SK-N-SH treated with all-trans-retinoic acid at 6 μM for 48 hours (cell line): Measurements from ENCODE around the gene HIVEP3.

Experiments used
- ATAC-seq: fragments of 200-7000 bp; cut with Tn5 transposase; 3 replicates; pipeline ENCODE4 v1.9.1; 2020; ENCODE audit warnings: mild to moderate bottlenecking, moderate library complexity
- BACH2 ChIP-seq: fragments of 250-450 bp; sonication (Bioruptor Pico); IDR thresholded peaks from 2 replicates; pipeline ENCODE4 v1.9.0; 2021; ENCODE audit warnings: mild to moderate bottlenecking, borderline replicate concordance
- CREB5 ChIP-seq: fragments of 250-450 bp; sonication (Bioruptor Pico); IDR thresholded peaks from 2 replicates; pipeline ENCODE4 v1.5.1; 2020; ENCODE audit warnings: low read depth, mild to moderate bottlenecking, moderate library complexity
- CSDC2 ChIP-seq: fragments of 250-450 bp; sonication (Bioruptor Pico); IDR thresholded peaks from 2 replicates; pipeline ENCODE4 v1.5.0; 2020; ENCODE audit warnings: mild to moderate bottlenecking, moderate library complexity
- CSRNP3 ChIP-seq: fragments of 250-450 bp; sonication (Bioruptor Pico); IDR thresholded peaks from 2 replicates; pipeline ENCODE4 v1.5.1; 2021; ENCODE audit warnings: mild to moderate bottlenecking, moderate library complexity
- ESRRG ChIP-seq: fragments of 250-450 bp; sonication (Bioruptor Pico); IDR thresholded peaks from 2 replicates; pipeline ENCODE4 v1.6.1; 2021; ENCODE audit warnings: mild to moderate bottlenecking
- GLIS3 ChIP-seq: fragments of 250-450 bp; sonication (Bioruptor Pico); IDR thresholded peaks from 2 replicates; pipeline ENCODE4 v1.5.0; 2020; ENCODE audit warnings: mild to moderate bottlenecking, moderate library complexity
- ISL1 ChIP-seq: fragments of 250-450 bp; sonication (Bioruptor Pico); IDR thresholded peaks from 2 replicates; pipeline ENCODE4 v2.1.2; 2022; ENCODE audit warnings: mild to moderate bottlenecking, moderate library complexity
- OSR1 ChIP-seq: fragments of 250-450 bp; sonication (Bioruptor Pico); IDR thresholded peaks from 2 replicates; pipeline ENCODE4 v1.8.0; 2022; ENCODE audit warnings: moderate library complexity, mild to moderate bottlenecking, inconsistent platforms
- PATZ1 ChIP-seq: fragments of 250-450 bp; sonication (Bioruptor Pico); IDR thresholded peaks from 2 replicates; pipeline ENCODE4 v1.8.0; 2020; ENCODE audit warnings: mild to moderate bottlenecking, moderate library complexity, borderline replicate concordance
- POU6F1 ChIP-seq: fragments of 250-450 bp; sonication (Bioruptor Pico); IDR thresholded peaks from 2 replicates; pipeline ENCODE4 v1.8.0; 2021; ENCODE audit warnings: low read depth, mild to moderate bottlenecking, moderate library complexity, borderline replicate concordance
- PPARA ChIP-seq: fragments of 250-450 bp; sonication (Bioruptor Pico); IDR thresholded peaks from 2 replicates; pipeline ENCODE4 v1.5.0; 2020; ENCODE audit warnings: mild to moderate bottlenecking, borderline replicate concordance
- RARB ChIP-seq: fragments of 250-450 bp; sonication (Bioruptor Pico); IDR thresholded peaks from 2 replicates; pipeline ENCODE4 v1.8.0; 2021; ENCODE audit warnings: mild to moderate bottlenecking, moderate library complexity
- SNAI2 ChIP-seq: fragments of 250-450 bp; sonication (Bioruptor Pico); IDR thresholded peaks from 2 replicates; pipeline ENCODE4 v1.5.0; 2020; ENCODE audit warnings: mild to moderate bottlenecking, moderate library complexity
- TCF4 ChIP-seq: fragments of 250-450 bp; sonication (Bioruptor Pico); IDR thresholded peaks from 2 replicates; pipeline ENCODE4 v1.8.0; 2021; ENCODE audit warnings: mild to moderate bottlenecking, moderate library complexity, borderline replicate concordance
- TOX ChIP-seq: fragments of 250-450 bp; sonication (Bioruptor Pico); IDR thresholded peaks from 2 replicates; pipeline ENCODE4 v1.8.0; 2021; ENCODE audit warnings: mild to moderate bottlenecking, moderate library complexity, borderline replicate concordance
- TSHZ2 ChIP-seq: fragments of 250-450 bp; sonication (Bioruptor Pico); IDR thresholded peaks from 2 replicates; pipeline ENCODE4 v1.5.0; 2020; ENCODE audit warnings: mild to moderate bottlenecking, moderate library complexity
- ZC3H10 ChIP-seq: fragments of 250-450 bp; sonication (Bioruptor Pico); IDR thresholded peaks from 2 replicates; pipeline ENCODE4 v1.5.1; 2021; ENCODE audit warnings: mild to moderate bottlenecking, moderate library complexity
- ZFP3 ChIP-seq: fragments of 250-450 bp; sonication (Bioruptor Pico); IDR thresholded peaks from 2 replicates; pipeline ENCODE4 v1.5.0; 2020; ENCODE audit warnings: mild to moderate bottlenecking, moderate library complexity
- ZFP30 ChIP-seq: fragments of 450-650 bp; formaldehyde crosslinking; IDR thresholded peaks from 2 replicates; pipeline ENCODE4 v1.5.0; 2022; ENCODE audit warnings: mild to moderate bottlenecking, moderate library complexity
- ZNF565 ChIP-seq: fragments of 450-650 bp; formaldehyde crosslinking; conservative IDR thresholded peaks from 2 replicates; pipeline ENCODE4 v1.5.0; 2020; ENCODE audit warnings: low read depth, mild to moderate bottlenecking, moderate library complexity
- ZNF8 ChIP-seq: fragments of 450-650 bp; formaldehyde crosslinking; IDR thresholded peaks from 2 replicates; pipeline ENCODE4 v1.5.0; 2020; ENCODE audit warnings: mild to moderate bottlenecking, moderate library complexity

The HIVEP3 gene

GRCh38 chr1:41516168-41517061 lies 402.3 kb downstream of the HIVEP3 start:
- TF ChIP-seq ZNF8 (CRISPR knock-in tag) (no peak), BACH2 (CRISPR knock-in tag) (no peak), ZC3H10 (CRISPR knock-in tag) (no peak), CSDC2 (CRISPR knock-in tag) (no peak), PPARA (no peak)
- ATAC-seq = peak; percentile 98

DNA sequence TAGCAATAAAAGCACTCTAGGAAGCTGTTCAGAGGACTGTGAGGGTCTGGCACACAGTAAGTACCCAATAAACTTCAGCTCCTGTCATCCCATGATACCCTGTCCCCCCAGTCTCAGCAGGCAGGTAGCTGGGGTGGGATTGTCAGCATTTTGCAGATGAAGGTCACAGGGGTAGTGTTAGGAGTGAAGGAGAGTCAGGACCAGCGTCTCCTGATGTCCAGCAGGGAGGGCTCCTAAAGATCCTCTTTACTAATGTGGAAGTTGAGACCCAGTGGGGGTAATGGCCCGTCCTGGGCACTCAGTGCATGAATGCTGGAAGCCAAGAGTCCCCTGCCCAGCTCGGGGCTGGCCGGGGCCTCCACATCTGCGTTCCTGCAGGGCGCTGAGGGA lies 402.9 kb downstream of the HIVEP3 start:
- TF ChIP-seq CSDC2 (CRISPR knock-in tag) (no peak), RARB (no peak), ZFP30 (CRISPR knock-in tag) (no peak), OSR1 (no peak), TCF4 (CRISPR knock-in tag) (no peak), ZC3H10 (CRISPR knock-in tag) (no peak), CSRNP3 (CRISPR knock-in tag) (no peak), GLIS3 (CRISPR knock-in tag) (no peak), ISL1 (CRISPR knock-in tag) (no peak), TOX (CRISPR knock-in tag) (no peak), ZNF565 (CRISPR knock-in tag) (no peak), BACH2 (CRISPR knock-in tag) (no peak), SNAI2 (CRISPR knock-in tag) (no peak), ESRRG (CRISPR knock-in tag) (no peak), TSHZ2 (no peak), ZFP3 (CRISPR knock-in tag) (no peak)

GRCh38 chr1:41515131-41515678 lies 403.5 kb downstream of the HIVEP3 start:
- TF ChIP-seq ISL1 (CRISPR knock-in tag) = no peak
- TF ChIP-seq ESRRG (CRISPR knock-in tag) = no peak
- TF ChIP-seq TSHZ2 = no peak
- TF ChIP-seq CSRNP3 (CRISPR knock-in tag) = no peak
- TF ChIP-seq RARB = no peak
- no peak for TF ChIP-seq POU6F1 (CRISPR knock-in tag)
- no peak for TF ChIP-seq GLIS3 (CRISPR knock-in tag)
- no peak for TF ChIP-seq CREB5
- TF ChIP-seq PATZ1 (CRISPR knock-in tag) = no peak
- no peak for TF ChIP-seq ZFP30 (CRISPR knock-in tag)
- no peak for TF ChIP-seq ZC3H10 (CRISPR knock-in tag)
- no peak for TF ChIP-seq TCF4 (CRISPR knock-in tag)
- TF ChIP-seq OSR1 = no peak
- TF ChIP-seq ZNF8 (CRISPR knock-in tag) = no peak
- no peak for TF ChIP-seq BACH2 (CRISPR knock-in tag)
- no peak for ATAC-seq

More for the DNA sequence above, 402.9 kb downstream of the HIVEP3 start:
- no peak; the same call in 2 of the 3 replicates for ATAC-seq
